PC-9 (cell line): ENCODE data around the gene ZMPSTE24.

Experiments
- CTCF ChIP-seq: fragments of 200-600 bp; sonication (generic); conservative IDR thresholded peaks from 2 replicates; pipeline ENCODE4 v1.6.1; 2017; ENCODE audit warnings: mixed run types, antibody characterized with exemption, mild to moderate bottlenecking, moderate library complexity
- EZH2 ChIP-seq: fragments of 200-600 bp; sonication (generic); IDR thresholded peaks from 2 replicates; pipeline ENCODE4 v1.8.0; 2017; ENCODE audit warnings: antibody characterized with exemption, low read depth

GRCh38 chr1:40301066-40301465 lies 43.0 kb downstream of the ZMPSTE24 start:
- TF ChIP-seq CTCF (no peak), EZH2 (no peak)
